ENCODE measurements around the gene GGCX. TPM values are rescaled to one million over a fixed set of nuclear protein-coding genes. Genes with fewer than 3 reads are reported as not detected.
A peak's percentile ranks its signal among the peaks of the same experiment; 100 is the strongest.

Gene GGCX
- total and polyA plus RNA-seq, 2 of the 13 experiments (the other 11 are each of a cell fraction or from before 2014, with no cell fraction given) = 72.5 to 103 TPM

DNA sequence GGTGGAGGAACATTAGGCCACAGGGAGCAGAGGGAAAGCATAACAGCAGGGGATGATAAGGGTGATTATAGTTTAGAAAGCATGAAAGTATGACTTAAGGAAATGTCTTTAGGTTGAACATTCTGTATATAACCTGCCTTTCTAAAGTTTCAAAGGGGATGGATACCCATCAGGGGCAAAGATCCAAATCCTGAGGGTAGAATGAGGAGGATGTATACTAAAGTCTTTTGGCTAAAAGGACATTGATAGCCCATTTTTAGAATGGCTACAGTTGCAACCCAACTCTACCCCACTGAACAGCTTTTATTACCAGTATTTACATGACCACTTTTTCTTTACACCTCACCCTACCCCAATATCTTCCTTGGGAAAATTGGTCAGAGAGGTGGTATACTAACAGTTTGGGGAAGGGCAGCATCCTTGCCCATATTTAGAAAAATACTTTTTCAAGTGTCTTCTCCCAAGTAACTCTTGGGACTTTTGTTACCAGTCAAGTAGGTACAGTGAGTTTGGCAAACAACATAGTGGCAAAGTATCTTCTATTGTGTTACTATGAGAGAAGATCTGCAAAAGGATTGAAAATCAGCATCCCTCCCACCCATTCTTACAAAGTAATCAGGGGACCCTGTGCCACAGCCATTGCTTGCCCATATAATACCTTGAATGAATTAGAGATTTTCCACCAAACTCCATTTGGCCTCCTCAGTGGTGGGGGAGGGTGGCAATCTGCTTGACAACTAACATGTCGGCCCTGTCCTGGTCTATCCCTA, 14.0 kb downstream of the GGCX start (continued):
- TF ChIP-seq PAF1 (CRISPR knock-in tag; IDR thresholded peaks at IDR 0.05) = peak; percentile 60; the same call in 1 of the 2 replicates
- TF ChIP-seq GZF1 (CRISPR knock-in tag; IDR thresholded peaks at IDR 0.05) = no peak
- no peak for TF ChIP-seq EP300 (IDR thresholded peaks at IDR 0.05; ENCODE audit: low read depth in 2 of 2, low read length in 2 of 2)
- no peak for TF ChIP-seq EP300 (CRISPR knock-in tag; IDR thresholded peaks at IDR 0.05; ENCODE audit: borderline replicate concordance)
- TF ChIP-seq, protein P1, sequence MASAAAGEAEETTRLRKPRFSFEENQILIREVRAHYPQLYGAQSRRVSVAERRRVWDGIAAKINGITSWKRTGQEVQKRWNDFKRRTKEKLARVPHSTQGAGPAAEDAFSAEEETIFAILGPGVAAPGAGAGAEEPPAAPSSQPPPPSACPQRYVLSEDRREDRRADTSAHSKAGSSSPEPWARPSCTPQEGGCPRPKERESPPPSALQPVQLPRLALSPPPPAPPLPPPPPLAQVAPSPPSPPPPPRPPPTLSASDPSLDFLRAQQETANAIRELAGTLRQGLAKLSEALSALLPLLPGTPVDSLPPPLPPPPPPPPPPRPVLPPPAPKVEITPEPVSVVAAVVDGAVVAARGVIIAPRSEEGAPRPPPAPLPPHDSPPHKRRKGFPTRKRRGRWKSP (CRISPR knock-in tag; IDR thresholded peaks at IDR 0.05) = 0 out of 2 replicates have a peak, but pooled peaks have one; percentile 5
- no peak for TF ChIP-seq ZNF720 (CRISPR knock-in tag; IDR thresholded peaks at IDR 0.05)
- no peak for TF ChIP-seq AGO1 (IDR thresholded peaks at IDR 0.05; ENCODE audit: low read depth, low read length, poor library complexity, severe bottlenecking)
- peak; percentile 51; the same call in 1 of the 2 replicates for TF ChIP-seq POLR2AphosphoS5 (IDR thresholded peaks at IDR 0.05; ENCODE audit: low read depth, low read length)
- no peak for TF ChIP-seq ZNF615 (CRISPR knock-in tag; IDR thresholded peaks at IDR 0.05; ENCODE audit: borderline replicate concordance)
- TF ChIP-seq PCBP2 (optimal IDR thresholded peaks at IDR 0.05; ENCODE audit: low read depth, low read length, poor library complexity, severe bottlenecking) = no peak
- no peak for TF ChIP-seq ZNF607 (CRISPR knock-in tag; IDR thresholded peaks at IDR 0.05; ENCODE audit: borderline replicate concordance)
- TF ChIP-seq RNF2 (conservative IDR thresholded peaks at IDR 0.05; ENCODE audit: low read depth) = no peak
- TF ChIP-seq, protein P2, sequence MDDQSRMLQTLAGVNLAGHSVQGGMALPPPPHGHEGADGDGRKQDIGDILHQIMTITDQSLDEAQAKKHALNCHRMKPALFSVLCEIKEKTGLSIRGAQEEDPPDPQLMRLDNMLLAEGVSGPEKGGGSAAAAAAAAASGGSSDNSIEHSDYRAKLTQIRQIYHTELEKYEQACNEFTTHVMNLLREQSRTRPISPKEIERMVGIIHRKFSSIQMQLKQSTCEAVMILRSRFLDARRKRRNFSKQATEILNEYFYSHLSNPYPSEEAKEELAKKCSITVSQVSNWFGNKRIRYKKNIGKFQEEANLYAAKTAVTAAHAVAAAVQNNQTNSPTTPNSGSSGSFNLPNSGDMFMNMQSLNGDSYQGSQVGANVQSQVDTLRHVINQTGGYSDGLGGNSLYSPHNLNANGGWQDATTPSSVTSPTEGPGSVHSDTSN (CRISPR knock-in tag; IDR thresholded peaks at IDR 0.05; ENCODE audit: borderline replicate concordance) = no peak
- TF ChIP-seq, protein P3, sequence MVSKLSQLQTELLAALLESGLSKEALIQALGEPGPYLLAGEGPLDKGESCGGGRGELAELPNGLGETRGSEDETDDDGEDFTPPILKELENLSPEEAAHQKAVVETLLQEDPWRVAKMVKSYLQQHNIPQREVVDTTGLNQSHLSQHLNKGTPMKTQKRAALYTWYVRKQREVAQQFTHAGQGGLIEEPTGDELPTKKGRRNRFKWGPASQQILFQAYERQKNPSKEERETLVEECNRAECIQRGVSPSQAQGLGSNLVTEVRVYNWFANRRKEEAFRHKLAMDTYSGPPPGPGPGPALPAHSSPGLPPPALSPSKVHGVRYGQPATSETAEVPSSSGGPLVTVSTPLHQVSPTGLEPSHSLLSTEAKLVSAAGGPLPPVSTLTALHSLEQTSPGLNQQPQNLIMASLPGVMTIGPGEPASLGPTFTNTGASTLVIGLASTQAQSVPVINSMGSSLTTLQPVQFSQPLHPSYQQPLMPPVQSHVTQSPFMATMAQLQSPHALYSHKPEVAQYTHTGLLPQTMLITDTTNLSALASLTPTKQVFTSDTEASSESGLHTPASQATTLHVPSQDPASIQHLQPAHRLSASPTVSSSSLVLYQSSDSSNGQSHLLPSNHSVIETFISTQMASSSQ (IDR thresholded peaks at IDR 0.05; ENCODE audit: low read depth) = no peak
- TF ChIP-seq, protein P3 (CRISPR knock-in tag; IDR thresholded peaks at IDR 0.05; ENCODE audit: borderline replicate concordance) = no peak
- no peak for TF ChIP-seq NR2F6 (IDR thresholded peaks at IDR 0.05)
- TF ChIP-seq NR2F6 (CRISPR knock-in tag; IDR thresholded peaks at IDR 0.05) = no peak
- no peak for TF ChIP-seq KMT2A (CRISPR knock-in tag; IDR thresholded peaks at IDR 0.05)
- TF ChIP-seq KAT8 (CRISPR knock-in tag; IDR thresholded peaks at IDR 0.05) = no peak
- peak; percentile 81 for TF ChIP-seq AGO2 (optimal IDR thresholded peaks at IDR 0.05; ENCODE audit: low read depth, low read length)
- 0 out of 4 replicates have a peak, but pooled peaks of 1 of the 2 experiments have one; percentile 3 for TF ChIP-seq NR2F1 (CRISPR knock-in tag; IDR thresholded peaks at IDR 0.05)
- TF ChIP-seq, protein P4, sequence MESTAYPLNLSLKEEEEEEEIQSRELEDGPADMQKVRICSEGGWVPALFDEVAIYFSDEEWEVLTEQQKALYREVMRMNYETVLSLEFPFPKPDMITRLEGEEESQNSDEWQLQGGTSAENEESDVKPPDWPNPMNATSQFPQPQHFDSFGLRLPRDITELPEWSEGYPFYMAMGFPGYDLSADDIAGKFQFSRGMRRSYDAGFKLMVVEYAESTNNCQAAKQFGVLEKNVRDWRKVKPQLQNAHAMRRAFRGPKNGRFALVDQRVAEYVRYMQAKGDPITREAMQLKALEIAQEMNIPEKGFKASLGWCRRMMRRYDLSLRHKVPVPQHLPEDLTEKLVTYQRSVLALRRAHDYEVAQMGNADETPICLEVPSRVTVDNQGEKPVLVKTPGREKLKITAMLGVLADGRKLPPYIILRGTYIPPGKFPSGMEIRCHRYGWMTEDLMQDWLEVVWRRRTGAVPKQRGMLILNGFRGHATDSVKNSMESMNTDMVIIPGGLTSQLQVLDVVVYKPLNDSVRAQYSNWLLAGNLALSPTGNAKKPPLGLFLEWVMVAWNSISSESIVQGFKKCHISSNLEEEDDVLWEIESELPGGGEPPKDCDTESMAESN (CRISPR knock-in tag; conservative IDR thresholded peaks at IDR 0.05) = peak; percentile 34; the same call in 1 of the 2 replicates

Measured in HepG2 (cell line).